ENCODE results near the gene ASMTL. TPM values are rescaled to one million over a fixed set of nuclear protein-coding genes. Genes with fewer than 3 reads are reported as not detected.

The ASMTL gene
- total and polyA plus RNA-seq, 2 experiments from 2014 or later = 53.7 to 61.2 TPM

- TF ChIP-seq REST (IDR thresholded peaks at IDR 0.05; ENCODE audit: unreplicated experiment) (no peak), EZH2 (IDR thresholded peaks at IDR 0.05; ENCODE audit: low read depth, unreplicated experiment) (no peak), CREB1 (CRISPR knock-in tag; IDR thresholded peaks at IDR 0.05; ENCODE audit: low read depth) (no peak), CTCF (conservative IDR thresholded peaks at IDR 0.05; ENCODE audit: low read depth in 2 of 2) (no peak)
Measured at GRCh38 chrX:1400049-1400448, 52.7 kb downstream of the ASMTL start (continued).

GRCh38 chrX:1398431-1399340, 54.0 kb downstream of the ASMTL start:
- H3K27ac ChIP-seq (ENCODE audit: low read depth) = peak overlapping the region; percentile 39; the same call in 1 of the 2 replicates
- no peak overlapping the region for H3K27ac Mint-ChIP-seq
- peak; percentile 2; the same call in 2 of the 3 replicates for ATAC-seq

More at GRCh38 chrX:1398431-1399340, 54.0 kb downstream of the ASMTL start:
- H3K9me3 Mint-ChIP-seq = peaks cover under 1% of the 10 kb centered on the region; the same call in 1 of the 3 replicates
- Histone ChIP-seq H3K27me3 (ENCODE audit: insufficient read depth) (no peaks in the 10 kb centered on the region), H3K36me3 (ENCODE audit: insufficient read depth) (peaks cover 7% of the 10 kb centered on the region; the same call in 1 of the 2 replicates), H3F3A (replicated peaks; ENCODE audit: low read depth) (0 out of 2 replicates have a peak, but pooled peaks cover 14% of the 10 kb centered on the region), H3K9me2 (ENCODE audit: insufficient read depth) (peaks cover 3% of the 10 kb centered on the region), H3K4me3 (no peak overlapping the region), H3K79me2 (replicated peaks; ENCODE audit: insufficient read depth) (peaks cover 24% of the 10 kb centered on the region), H2AFZ (no peak overlapping the region), H3K4me2 (no peak overlapping the region), H4K20me1 (replicated peaks; ENCODE audit: insufficient read depth) (peaks cover 16% of the 10 kb centered on the region), H3K4me1 (ENCODE audit: insufficient read depth) (peaks cover 5% of the 10 kb centered on the region; the same call in 1 of the 2 replicates)
- TF ChIP-seq CREB1 (CRISPR knock-in tag; IDR thresholded peaks at IDR 0.05; ENCODE audit: low read depth) (no peak), ZNF462 (CRISPR knock-in tag; IDR thresholded peaks at IDR 0.05) (no peak), POLR2AphosphoS5 (IDR thresholded peaks at IDR 0.05; ENCODE audit: low read depth) (0 out of 2 replicates have a peak, but pooled peaks have one; percentile 29), ZNF331 (CRISPR knock-in tag; IDR thresholded peaks at IDR 0.05; ENCODE audit: low read depth) (no peak)
- H3K4me3 Mint-ChIP-seq = no peak overlapping the region
- peaks cover 60% of the 10 kb centered on the region for H3K36me3 Mint-ChIP-seq (ENCODE audit: low read depth)
- peaks cover 11% of the 10 kb centered on the region for H3K27me3 Mint-ChIP-seq (ENCODE audit: insufficient read depth, low read depth, poor library complexity)
- no peak for DNase-seq (ENCODE audit: low spot score)
- H3K4me1 Mint-ChIP-seq = peaks cover 15% of the 10 kb centered on the region

Measured in GM23338 (cell line).